Endothelial cell of umbilical vein (primary cell): Measurements from ENCODE around the gene ZBTB7A. TPM values are rescaled to one million over a fixed set of nuclear protein-coding genes. Genes with fewer than 3 reads are reported as not detected.

Experiments used
- BruUV-seq: library from RNA; stranded (reverse); fragments of 400-500 nt; replicated peaks from 2 replicates; lab custom pipeline; 2021; lab: Mats Ljungman, UMichigan
- CTCF ChIA-PET: fragments of 300-600, 350-600 bp; sonication (Branson Sonifier 250); formaldehyde crosslinking; loops from one replicate; lab custom pipeline; 2021; ENCODE audit warnings: antibody characterized with exemption, inconsistent platforms; lab: Charles Lee
- POLR2A ChIA-PET: fragments of 300-600, 350-600 bp; sonication (Branson Sonifier 250); formaldehyde crosslinking; loops from one replicate; lab custom pipeline; 2021; ENCODE audit warnings: antibody characterized with exemption, inconsistent platforms; lab: Charles Lee
- DNase-seq: peaks from one replicate; pipeline ENCODE4 v3.0.0-alpha.2; 2011; ENCODE audit warnings: low read depth, low spot score
- FAIRE-seq: peaks from 2 replicates; lab custom pipeline; 2011; peaks lifted over from hg19 to GRCh38; lab: Jason Lieb, UNC
- H2AFZ ChIP-seq: 2 replicates; pipeline ENCODE4 v1.6.0; 2012; ENCODE audit warnings: low read depth, low read length, control low read depth, inconsistent platforms
- H3K27ac ChIP-seq: 2 replicates; pipeline ENCODE4 v1.5.1; 2011; ENCODE audit warnings: low read depth, mild to moderate bottlenecking, control low read depth, low read length, moderate library complexity; ENCODE audit not compliant: insufficient read depth
- H3K27me3 ChIP-seq, 2 experiments: 2 replicates each; pipeline versions ENCODE4 v1.6.0 to v1.6.1; 2011; ENCODE audit warnings: low read length in 2 of 2, mixed read lengths in 1 of 2; ENCODE audit not compliant: control insufficient read depth in 2 of 2, insufficient read depth in 2 of 2
- H3K36me3 ChIP-seq, 2 experiments: 2 replicates in 1 of 2; 3 replicates in 1 of 2; pipeline ENCODE4 v1.5.1; 2011; ENCODE audit warnings: low read length in 2 of 2, mild to moderate bottlenecking in 1 of 2, moderate library complexity in 1 of 2; ENCODE audit not compliant: control insufficient read depth in 2 of 2, insufficient read depth in 2 of 2; ENCODE audit errors: extremely low read depth in 1 of 2
- H3K4me1 ChIP-seq: 3 replicates; pipeline ENCODE4 v1.5.1; 2011; ENCODE audit warnings: mild to moderate bottlenecking, low read length; ENCODE audit not compliant: control insufficient read depth, insufficient read depth; ENCODE audit errors: extremely low read depth
- H3K4me2 ChIP-seq: 2 replicates; pipeline ENCODE4 v1.6.1; 2011; ENCODE audit warnings: low read length, control low read depth, mixed read lengths; ENCODE audit not compliant: insufficient read depth
- H3K4me3 ChIP-seq, 3 experiments: fragments of 200-600 bp in 1 of 3; sonication (generic), shearing (Covaris generic) in 1 of 3; replicated peaks in 1 of 3; 2 replicates each; pipeline ENCODE4 v1.5.1; 2011 to 2016; ENCODE audit warnings: control low read depth in 3 of 3, low read length in 3 of 3, mild to moderate bottlenecking in 2 of 3, inconsistent platforms in 1 of 3, low read depth in 1 of 3, moderate library complexity in 1 of 3; ENCODE audit not compliant: insufficient read depth in 1 of 3
- H3K79me2 ChIP-seq: 2 replicates; pipeline ENCODE4 v1.6.0; 2012; ENCODE audit warnings: low read length, inconsistent platforms; ENCODE audit not compliant: control insufficient read depth, insufficient read depth
- H3K9ac ChIP-seq: replicated peaks from 2 replicates; pipeline ENCODE3; 2011; ENCODE audit warnings: low read length, control low read depth; ENCODE audit not compliant: insufficient read depth; ENCODE audit errors: extremely low read depth
- H3K9me1 ChIP-seq: replicated peaks from 3 replicates; pipeline ENCODE4 v1.6.0; 2011; ENCODE audit warnings: mild to moderate bottlenecking, low read length; ENCODE audit not compliant: control insufficient read depth, insufficient read depth; ENCODE audit errors: extremely low read depth
- H3K9me3 ChIP-seq: replicated peaks from 2 replicates; pipeline ENCODE4 v1.5.1; 2012; ENCODE audit warnings: low read length, inconsistent platforms; ENCODE audit not compliant: control insufficient read depth, insufficient read depth
- H4K20me1 ChIP-seq: replicated peaks from 2 replicates; pipeline ENCODE3; 2011; ENCODE audit warnings: mild to moderate bottlenecking, low read length; ENCODE audit not compliant: control insufficient read depth, insufficient read depth; ENCODE audit errors: extremely low read depth
- EZH2 ChIP-seq: IDR thresholded peaks from 2 replicates; pipeline ENCODE4 v1.6.1; 2012; ENCODE audit warnings: borderline replicate concordance, low read depth, mild to moderate bottlenecking, moderate library complexity, low read length, inconsistent platforms; ENCODE audit not compliant: severe bottlenecking
- FOS ChIP-seq: IDR thresholded peaks from 2 replicates; pipeline ENCODE4 v1.6.1; 2011; ENCODE audit warnings: mild to moderate bottlenecking, low read length, moderate library complexity, borderline replicate concordance; ENCODE audit not compliant: insufficient read depth
- GATA2 ChIP-seq: IDR thresholded peaks from 2 replicates; pipeline ENCODE4 v1.7.0; 2011; ENCODE audit warnings: low read depth, mild to moderate bottlenecking, moderate library complexity, mixed read lengths, low read length; ENCODE audit not compliant: insufficient read length, insufficient read depth
- JUN ChIP-seq: IDR thresholded peaks from 2 replicates; pipeline ENCODE4 v1.6.1; 2011; ENCODE audit warnings: borderline replicate concordance, low read depth; ENCODE audit not compliant: insufficient read length, insufficient read depth
- MYC ChIP-seq: IDR thresholded peaks from one replicate; pipeline ENCODE4 v1.6.1; 2011; ENCODE audit warnings: mild to moderate bottlenecking, low read depth, low read length
- POLR2A ChIP-seq: IDR thresholded peaks from 2 replicates; pipeline ENCODE4 v1.6.1; 2012; ENCODE audit warnings: low read depth, mild to moderate bottlenecking, control low read depth, low read length
- POLR2AphosphoS5 ChIP-seq: IDR thresholded peaks from 2 replicates; pipeline ENCODE4 v1.6.1; 2012; ENCODE audit warnings: low read depth, mild to moderate bottlenecking, control low read depth, low read length, moderate library complexity; ENCODE audit not compliant: insufficient read depth
- dilution Hi-C: fragments of 300-500 bp; cut with MboI; formaldehyde crosslinking; loops from one replicate; pipeline ENCODE4 v1.15.0; 2019; ENCODE audit warnings: low sequenced_read_pairs; ENCODE audit not compliant: extremely low pct_ligation_motif_present
- intact Hi-C: fragments of 100-400 bp; cut with micrococcal nuclease; formaldehyde crosslinking; loops from one replicate; pipeline ENCODE4 v1.10.0; 2022
- polyA plus RNA-seq, 4 experiments: library from polyadenylated mRNA; depleted of rRNA in 3 of 4; stranded (reverse) in 3 of 4; unstranded in 1 of 4; fragments of >200 nt; gene quantifications; 2 replicates each; pipeline versions ENCODE4 v1.2.1 to v1.2.3, GENCODE V29; 2011 to 2012; ENCODE audit warnings: missing spikeins in 1 of 4
- total RNA-seq: library from RNA; stranded (reverse); gene quantifications from 2 replicates; pipeline ENCODE4 v1.2.3, GENCODE V29; 2021
- TF ChIP-seq, protein P1 (sequence below): IDR thresholded peaks from 2 replicates; pipeline ENCODE4 v1.6.1; 2011; ENCODE audit not compliant: insufficient read depth, insufficient read length
- TF ChIP-seq, protein P2 (sequence below), 2 donors: IDR thresholded peaks; 1 replicate in 1 of 2; 2 replicates in 1 of 2; pipeline ENCODE4 v1.5.1; 2011; ENCODE audit warnings: low read length in 2 of 2, mild to moderate bottlenecking in 2 of 2, moderate library complexity in 2 of 2, control low read depth in 1 of 2, inconsistent platforms in 1 of 2, low read depth in 1 of 2; ENCODE audit not compliant: insufficient read depth in 1 of 2; ENCODE audit errors: extremely low read depth in 1 of 2

Gene ZBTB7A
- total and polyA plus RNA-seq, 2 donors (not counting 3 experiments of a cell fraction or from before 2014, with no cell fraction given) = 8.2 to 29.0 TPM

DNA sequence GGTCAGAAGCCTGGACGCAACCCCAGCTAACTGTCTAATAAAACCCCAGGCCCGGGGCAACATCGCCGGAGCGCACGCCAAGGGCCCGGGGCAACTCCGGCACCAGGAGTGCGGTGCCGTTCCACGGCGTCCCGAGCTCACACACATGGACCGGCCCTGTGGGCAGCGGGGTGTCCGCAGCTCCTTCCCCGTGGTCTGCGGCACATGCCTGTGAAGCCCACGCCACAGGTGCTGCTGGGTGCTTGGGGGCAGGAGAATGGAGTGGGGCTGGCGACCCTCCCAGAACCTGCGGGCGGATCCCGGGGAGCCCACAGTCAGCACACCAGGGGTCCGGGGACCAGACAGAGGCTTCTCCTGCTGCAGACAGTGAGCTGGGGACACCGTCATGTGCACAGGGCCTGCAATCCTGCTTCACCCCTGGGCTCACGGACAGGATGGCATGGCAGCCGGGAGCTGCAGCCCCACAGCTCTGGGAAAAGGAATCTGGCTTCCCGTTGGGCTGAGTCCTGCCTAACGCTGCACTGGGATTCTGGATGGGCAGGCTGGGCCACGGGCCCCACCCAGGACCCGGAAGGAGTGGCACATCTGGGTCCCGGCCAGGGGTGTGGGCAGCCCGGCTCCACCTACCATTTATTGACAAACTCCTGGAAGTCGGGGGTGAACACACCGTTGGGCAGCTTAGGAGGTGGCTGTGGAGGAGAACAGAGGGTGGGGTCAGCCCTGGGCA lies 28.2 kb upstream of the ZBTB7A start:
- no peak overlapping the region for H3K4me3 ChIP-seq
- H3K4me1 ChIP-seq = no peaks in the 10 kb centered on the region
- no peak overlapping the region for H3K4me2 ChIP-seq
- CTCF ChIA-PET = interaction anchor here (1.1 kb wide), 1 partner anchor 13 kb away, joined by 3 read pairs; no protein-coding TSS in a partner anchor
- H3K27ac ChIP-seq = no peak overlapping the region
- no peak overlapping the region for H3K9ac ChIP-seq
- no peaks in the 10 kb centered on the region for H3K79me2 ChIP-seq
- H4K20me1 ChIP-seq = no peaks in the 10 kb centered on the region
- peaks cover 9 to 43% of the 10 kb centered on the region in 2 experiments for H3K36me3 ChIP-seq
- FAIRE-seq (no peak), DNase-seq (no peak)
- no peak for TF ChIP-seq POLR2AphosphoS5
- no peak for TF ChIP-seq EZH2
- TF ChIP-seq FOS = no peak
- no peak for TF ChIP-seq POLR2A
- no peak for TF ChIP-seq JUN
- H2AFZ ChIP-seq = no peak overlapping the region
- BruUV-seq = no TSS peak
- H3K27me3 ChIP-seq = no peaks in the 10 kb centered on the region
- no peaks in the 10 kb centered on the region for H3K9me3 ChIP-seq
- intact Hi-C loops (no loop called here), dilution Hi-C loops (no loop called here)
- no peaks in the 10 kb centered on the region for H3K9me1 ChIP-seq
- POLR2A ChIA-PET = no interaction called here

DNA sequence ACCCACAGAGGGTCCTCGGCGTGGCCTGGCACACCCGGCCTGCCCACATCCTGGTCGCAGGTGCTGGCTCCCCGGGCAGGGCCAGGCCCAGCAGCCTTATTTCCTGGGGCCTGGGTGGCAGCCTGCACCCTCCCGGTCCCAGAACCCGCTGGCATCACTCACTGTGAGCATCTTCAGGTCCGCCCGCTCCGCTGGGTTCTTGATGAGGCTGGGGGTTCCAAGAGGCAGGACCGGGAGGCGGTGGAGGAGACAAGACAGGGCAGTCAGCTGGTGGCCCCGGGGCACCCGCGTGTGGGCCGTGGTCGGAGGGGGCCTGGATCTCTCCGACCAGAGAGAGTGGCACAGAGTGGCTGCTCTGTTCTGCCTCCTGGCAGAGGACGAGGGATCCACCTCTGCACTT lies 27.6 kb upstream of the ZBTB7A start:
- intact Hi-C loops = no loop called here
- Histone ChIP-seq H3K9me1 (no peaks in the 10 kb centered on the region), H2AFZ (no peak overlapping the region), H3K4me3 (no peak overlapping the region), H3K36me3 (peaks cover 9 to 44% of the 10 kb centered on the region in 2 experiments), H3K4me1 (no peaks in the 10 kb centered on the region), H3K9me3 (no peaks in the 10 kb centered on the region), H3K27ac (no peak overlapping the region), H4K20me1 (no peaks in the 10 kb centered on the region), H3K4me2 (no peak overlapping the region), H3K27me3 (no peaks in the 10 kb centered on the region), H3K9ac (no peak overlapping the region), H3K79me2 (no peaks in the 10 kb centered on the region)
- DNase-seq = no peak
- dilution Hi-C loops = no loop called here
- no peak for TF ChIP-seq MYC
- no peak for TF ChIP-seq EZH2
- TF ChIP-seq FOS = no peak
- TF ChIP-seq JUN = no peak
- TF ChIP-seq POLR2A = no peak
- TF ChIP-seq, protein P1, sequence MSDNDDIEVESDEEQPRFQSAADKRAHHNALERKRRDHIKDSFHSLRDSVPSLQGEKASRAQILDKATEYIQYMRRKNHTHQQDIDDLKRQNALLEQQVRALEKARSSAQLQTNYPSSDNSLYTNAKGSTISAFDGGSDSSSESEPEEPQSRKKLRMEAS = no peak
- TF ChIP-seq POLR2AphosphoS5 = no peak
- TF ChIP-seq, protein P2, sequence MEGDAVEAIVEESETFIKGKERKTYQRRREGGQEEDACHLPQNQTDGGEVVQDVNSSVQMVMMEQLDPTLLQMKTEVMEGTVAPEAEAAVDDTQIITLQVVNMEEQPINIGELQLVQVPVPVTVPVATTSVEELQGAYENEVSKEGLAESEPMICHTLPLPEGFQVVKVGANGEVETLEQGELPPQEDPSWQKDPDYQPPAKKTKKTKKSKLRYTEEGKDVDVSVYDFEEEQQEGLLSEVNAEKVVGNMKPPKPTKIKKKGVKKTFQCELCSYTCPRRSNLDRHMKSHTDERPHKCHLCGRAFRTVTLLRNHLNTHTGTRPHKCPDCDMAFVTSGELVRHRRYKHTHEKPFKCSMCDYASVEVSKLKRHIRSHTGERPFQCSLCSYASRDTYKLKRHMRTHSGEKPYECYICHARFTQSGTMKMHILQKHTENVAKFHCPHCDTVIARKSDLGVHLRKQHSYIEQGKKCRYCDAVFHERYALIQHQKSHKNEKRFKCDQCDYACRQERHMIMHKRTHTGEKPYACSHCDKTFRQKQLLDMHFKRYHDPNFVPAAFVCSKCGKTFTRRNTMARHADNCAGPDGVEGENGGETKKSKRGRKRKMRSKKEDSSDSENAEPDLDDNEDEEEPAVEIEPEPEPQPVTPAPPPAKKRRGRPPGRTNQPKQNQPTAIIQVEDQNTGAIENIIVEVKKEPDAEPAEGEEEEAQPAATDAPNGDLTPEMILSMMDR (IDR thresholded peaks at IDR 0.05; ENCODE audit: extremely low read depth in 1 of 2, insufficient read depth in 1 of 2, low read depth in 1 of 2, low read length in 2 of 2) = no peak
- no peak for TF ChIP-seq GATA2
- POLR2A ChIA-PET = no interaction called here
- FAIRE-seq = no peak
- CTCF ChIA-PET = interaction anchor here (1.1 kb wide), 1 partner anchor 13 kb away, joined by 3 read pairs; no protein-coding TSS in a partner anchor
- BruUV-seq = no TSS peak
